SK-N-MC (cell line): ENCODE results near the gene PERM1.

Source experiments
- EZH2 ChIP-seq: fragments of 200-600 bp; sonication (generic); IDR thresholded peaks from one replicate; pipeline ENCODE4 v1.6.1; 2017; ENCODE audit warnings: antibody characterized with exemption
- POLR2AphosphoS5 ChIP-seq: IDR thresholded peaks from 2 replicates; pipeline ENCODE4 v1.6.1; 2012; ENCODE audit warnings: mild to moderate bottlenecking, low read depth, low read length, borderline replicate concordance

GRCh38 chr1:945688-946556 lies 36.0 kb downstream of the PERM1 start:
- no peak for TF ChIP-seq EZH2
- no peak for TF ChIP-seq POLR2AphosphoS5
